HL-60/S4 treated with retinoic acid at 250 ng/mL for 4 days and 3 days (cell line): Measurements from ENCODE around the gene ATG4C.
"Not testable (repeated sequence)": the region's sequence is repeated elsewhere in the genome, so short reads cannot be mapped to it uniquely, and the experiment has no call there.

Source experiments
- in situ Hi-C: fragments of 300-500 bp; cut with MboI; formaldehyde crosslinking; loops from 2 replicates; pipeline ENCODE4 v1.7.0; 2022; ENCODE audit warnings: low sequenced_read_pairs

ATG4C gene

GRCh38 chr1:62783736-62784508 is at the start of gene ATG4C:
ATG4C (plus strand) TSS chr1:62784132; CDS start chr1:62803787, 19,655 bp downstream.
- in situ Hi-C loops: no loop called here

GRCh38 chr1:62735491-62736171 is 48.3 kb upstream of the ATG4C start:
- in situ Hi-C loops: loop anchor here (25.0 kb wide), 2 partner anchors 223 to 573 kb away; no protein-coding TSS in a partner anchor

DNA sequence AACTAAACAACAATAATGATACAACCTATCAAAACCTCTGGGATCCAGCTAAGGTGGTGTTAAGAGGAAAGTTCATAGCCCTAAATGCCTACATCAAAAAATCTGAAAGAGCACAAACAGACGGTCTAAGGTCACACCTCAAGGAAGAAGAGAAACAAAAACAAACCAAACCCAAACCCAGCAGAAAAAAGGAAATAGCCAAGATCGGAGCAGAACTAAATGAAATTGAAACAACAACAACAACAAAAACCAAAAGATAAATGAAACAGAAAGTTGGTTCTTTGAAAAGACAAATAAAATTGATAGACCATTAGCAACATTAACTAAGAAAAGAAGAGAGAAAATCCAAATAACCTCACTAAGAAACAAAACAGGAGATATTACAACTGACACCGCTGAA is 43.2 kb upstream of the ATG4C start:
- in situ Hi-C loops: loop anchor here (25.0 kb wide), 2 partner anchors 228 to 578 kb away; no protein-coding TSS in a partner anchor

GRCh38 chr1:62744611-62745577 is 39.0 kb upstream of the ATG4C start:
- in situ Hi-C loops: loop anchor here (25.0 kb wide), 2 partner anchors 233 to 583 kb away; no protein-coding TSS in a partner anchor

- in situ Hi-C loops: loop anchor here (25.0 kb wide), 2 partner anchors 234 to 584 kb away; no protein-coding TSS in a partner anchor
Measured at GRCh38 chr1:62746086-62746808, 37.7 kb upstream of the ATG4C start.

GRCh38 chr1:62746809-62747138 is 37.2 kb upstream of the ATG4C start:
- in situ Hi-C loops: loop anchor here (25.0 kb wide), 2 partner anchors 234 to 584 kb away; no protein-coding TSS in a partner anchor

GRCh38 chr1:62753031-62753965 is 30.6 kb upstream of the ATG4C start:
- in situ Hi-C loops: no loop called here

DNA sequence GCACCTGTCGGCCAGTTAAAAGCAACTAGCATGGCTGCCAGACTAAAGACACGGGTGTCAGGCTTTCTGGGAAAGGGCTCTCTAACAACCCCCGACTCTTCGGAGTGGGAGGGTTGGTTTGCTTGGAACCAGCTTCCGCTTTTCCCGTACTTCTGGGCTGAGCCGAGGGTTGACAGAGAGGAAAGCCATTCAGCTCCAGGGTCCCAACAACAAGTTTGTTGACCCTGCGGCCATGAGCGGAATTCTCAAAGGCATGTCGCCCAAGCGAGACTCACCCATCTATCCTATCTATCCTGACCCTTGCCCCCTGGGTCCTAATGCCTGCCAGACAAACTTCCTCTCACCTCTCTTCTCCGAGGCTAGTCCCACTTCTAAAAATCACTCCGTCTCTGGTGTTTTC is 29.0 kb upstream of the ATG4C start:
- in situ Hi-C loops: not testable (repeated sequence)

DNA sequence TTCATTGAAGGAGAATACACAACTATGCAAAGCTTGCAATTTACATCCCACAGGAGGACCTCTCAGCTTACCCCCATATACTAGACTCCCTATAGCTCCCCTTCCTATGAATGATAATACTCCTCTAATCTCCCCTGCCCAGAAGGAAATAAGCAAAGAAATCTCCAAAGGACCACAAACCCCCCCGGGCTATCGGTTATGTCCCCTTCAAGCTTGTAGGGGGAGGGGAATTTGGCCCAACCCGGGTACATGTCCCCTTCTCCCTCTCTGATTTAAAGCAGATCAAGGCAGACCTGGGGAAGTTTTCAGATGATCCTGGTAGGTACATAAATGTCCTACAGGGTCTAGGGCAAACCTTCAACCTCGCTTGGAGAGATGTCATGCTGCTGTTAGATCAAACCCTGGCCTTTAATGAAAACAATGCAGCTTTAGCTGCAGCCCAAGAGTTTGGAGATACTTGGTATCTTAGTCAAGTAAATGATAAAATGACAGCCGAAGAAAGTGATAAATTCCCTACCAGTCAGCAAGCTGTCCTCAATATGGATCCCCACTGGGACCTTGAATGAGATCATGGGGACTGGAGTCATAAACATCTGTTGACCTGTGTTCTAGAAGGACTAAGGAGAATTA is 27.6 kb upstream of the ATG4C start:
- in situ Hi-C loops: not testable (repeated sequence)

DNA sequence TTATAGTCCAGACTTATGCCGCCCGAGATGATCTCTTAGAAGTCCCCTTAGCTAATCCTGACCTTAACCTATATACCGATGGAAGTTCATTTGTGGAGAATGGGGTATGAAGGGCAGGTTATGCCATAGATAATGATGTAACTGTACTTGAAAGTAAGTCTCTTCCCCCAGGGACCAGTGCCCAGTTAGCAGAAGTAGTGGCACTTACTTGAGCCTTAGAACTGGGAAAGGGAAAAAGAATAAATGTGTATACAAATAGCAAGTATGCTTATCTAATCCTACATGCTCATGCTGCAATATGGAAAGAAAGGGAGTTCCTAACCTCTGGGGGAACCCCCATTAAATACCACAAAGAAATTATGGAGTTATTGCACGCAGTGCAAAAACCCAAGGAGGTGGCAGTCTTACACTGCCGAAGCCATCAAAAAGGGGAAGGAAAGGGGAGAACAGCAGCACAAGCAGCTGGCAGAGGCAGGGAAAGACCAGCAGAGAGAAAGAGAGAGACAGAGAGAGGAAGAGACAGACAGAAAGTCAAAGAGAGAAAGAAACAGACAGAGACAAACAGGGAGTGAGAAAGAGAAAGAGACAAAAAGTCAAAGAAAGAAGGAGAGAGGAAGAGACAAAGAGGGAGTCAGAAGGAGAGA is 24.6 kb upstream of the ATG4C start:
- in situ Hi-C loops: not testable (repeated sequence)

DNA sequence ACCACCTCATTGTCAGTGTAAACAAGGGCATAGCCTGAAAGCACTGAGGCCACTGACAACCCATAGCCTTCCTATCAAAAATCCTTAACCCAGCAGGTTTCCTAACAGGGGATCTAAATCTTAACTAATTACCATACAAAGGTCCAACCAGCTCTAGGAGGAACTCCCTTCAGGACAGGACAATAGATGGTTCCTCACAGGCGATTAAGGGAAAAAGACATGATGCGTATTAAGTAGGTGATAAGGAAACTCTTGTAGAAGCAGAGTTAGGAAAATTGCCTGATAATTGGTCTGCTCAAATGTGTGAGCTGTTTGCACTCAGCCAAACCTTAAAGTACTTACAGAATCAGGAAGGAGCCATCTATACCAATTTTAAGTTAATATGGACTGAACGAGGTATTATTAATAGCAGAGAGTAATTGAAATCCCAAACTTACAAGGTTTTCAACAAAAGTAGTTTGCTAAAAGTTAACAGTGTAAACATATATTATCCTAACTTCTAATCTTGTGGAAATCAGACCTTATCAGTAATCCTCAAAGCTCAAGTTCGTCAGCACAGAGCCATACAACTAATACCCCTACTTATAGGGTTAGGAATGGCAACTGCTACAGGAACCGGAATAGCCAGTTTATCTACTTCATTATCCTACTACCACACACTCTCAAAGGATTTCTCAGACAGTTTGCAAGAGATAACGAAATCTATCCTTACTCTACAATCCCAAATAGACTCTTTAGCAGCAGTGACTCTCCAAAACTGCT is 23.7 kb upstream of the ATG4C start:
- in situ Hi-C loops: not testable (repeated sequence)

DNA sequence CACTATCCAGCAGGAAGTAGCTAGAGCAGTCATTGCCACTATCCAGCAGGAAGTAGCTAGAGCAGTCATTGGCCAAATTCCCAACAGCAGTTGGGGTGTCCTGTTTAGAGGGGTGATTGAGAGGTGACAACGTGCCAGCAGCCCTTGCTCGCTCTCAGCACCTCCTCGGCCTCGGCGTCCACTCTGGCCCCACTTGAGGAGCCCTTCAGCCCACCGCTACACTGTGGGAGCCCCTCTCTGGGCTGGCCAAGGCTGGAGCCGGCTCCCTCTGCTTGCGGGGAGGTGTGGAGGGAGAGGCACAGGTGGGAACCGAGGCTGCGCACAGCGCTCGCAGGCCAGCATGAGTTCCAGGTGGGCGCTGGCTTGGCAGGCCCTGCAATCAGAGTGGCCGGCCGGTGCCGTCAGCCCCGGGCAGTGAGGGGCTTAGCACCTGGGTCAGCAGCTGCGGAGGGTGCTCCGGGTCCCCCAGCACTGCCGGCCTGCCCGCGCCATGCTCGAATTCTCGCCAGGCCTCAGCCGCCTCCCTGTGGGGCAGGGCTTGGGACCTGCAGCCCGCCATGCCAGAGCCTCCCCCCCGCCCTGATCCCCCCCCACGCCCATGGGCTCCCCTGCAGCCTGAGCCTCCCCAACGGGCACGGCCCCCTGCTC is 22.6 kb upstream of the ATG4C start:
- in situ Hi-C loops: not testable (repeated sequence)

DNA sequence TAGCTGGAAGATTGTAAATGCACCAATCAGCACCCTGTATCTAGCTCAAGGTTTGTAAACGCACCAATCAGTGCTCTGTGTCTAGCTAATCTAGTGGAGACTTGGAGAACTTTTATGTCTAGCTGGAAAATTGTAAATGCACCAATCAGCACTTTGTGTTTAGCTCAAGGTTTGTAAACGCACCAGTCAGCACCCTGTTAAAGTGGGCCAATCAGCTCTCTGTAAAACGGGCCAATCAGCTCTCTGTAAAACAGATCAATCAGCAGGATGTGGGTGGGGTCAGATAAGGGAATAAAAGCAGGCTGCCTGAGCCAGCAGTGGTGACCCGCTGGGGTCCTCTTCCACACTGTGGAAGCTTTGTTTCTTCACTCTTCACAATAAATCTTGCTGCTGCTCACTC is 21.9 kb upstream of the ATG4C start:
- in situ Hi-C loops: not testable (repeated sequence)

GRCh38 chr1:62765981-62766380 is 18.0 kb upstream of the ATG4C start:
- in situ Hi-C loops: no loop called here

- in situ Hi-C loops: not testable (repeated sequence)
Measured at GRCh38 chr1:62768551-62768950, 15.4 kb upstream of the ATG4C start.

GRCh38 chr1:62772607-62773295 is 11.2 kb upstream of the ATG4C start:
- in situ Hi-C loops: no loop called here
